GM12878 (cell line): Measurements from ENCODE around the gene TBC1D5. TPM values are rescaled to one million over a fixed set of nuclear protein-coding genes. Genes with fewer than 3 reads are reported as not detected.

Experiments
- ATAC-seq: fragments of 200-7000 bp; cut with Tn5 transposase; 3 replicates; pipeline ENCODE4 v1.9.1; 2020; ENCODE audit warnings: mild to moderate bottlenecking, moderate library complexity
- BruUV-seq: library from RNA; stranded (reverse); fragments of 400-500 nt; replicated peaks from 2 replicates; lab custom pipeline; 2021; lab: Mats Ljungman, UMichigan
- CTCF ChIA-PET: fragments of 300-600 bp; sonication (Branson Sonifier 250); formaldehyde crosslinking; extraction: SDS; loops from one replicate; lab custom pipeline; 2021; ENCODE audit warnings: inconsistent platforms; lab: Yijun Ruan, JAX
- POLR2A ChIA-PET: fragments of 350-600 bp; formaldehyde crosslinking; extraction: SDS; loops from one replicate; lab custom pipeline; 2021; ENCODE audit warnings: inconsistent platforms; lab: Charles Lee
- RAD21 ChIA-PET: fragments of 300-600 bp; sonication (Branson Sonifier 250); formaldehyde crosslinking; loops from one replicate; lab custom pipeline; 2023; ENCODE audit warnings: antibody characterized with exemption; ENCODE audit not compliant: unreplicated experiment; lab: Charles Lee
- SMC1A ChIA-PET: fragments of 300-600 bp; sonication (Branson Sonifier 250); formaldehyde crosslinking; loops from one replicate; lab custom pipeline; 2023; ENCODE audit not compliant: unreplicated experiment, uncharacterized antibody; lab: Charles Lee
- DNase-seq: peaks from one replicate; pipeline ENCODE4 v3.0.0-alpha.2; 2011; ENCODE audit warnings: low read depth, low spot score
- FAIRE-seq: peaks from 3 replicates; lab custom pipeline; 2011; peaks lifted over from hg19 to GRCh38; lab: Jason Lieb, UNC
- H2AFZ ChIP-seq: 2 replicates; pipeline ENCODE4 v1.6.0; 2011; ENCODE audit warnings: low read depth, low read length, control low read depth; ENCODE audit not compliant: control insufficient read depth
- H3K27ac ChIP-seq: 2 replicates; pipeline ENCODE4 v1.5.1; 2011; ENCODE audit warnings: control low read depth; ENCODE audit not compliant: control insufficient read depth, insufficient read depth
- H3K27me3 ChIP-seq, 2 experiments: replicated peaks in 1 of 2; 2 replicates each; pipeline versions ENCODE4 v1.6.0 to v1.6.1; 2011; ENCODE audit warnings: low read length in 1 of 2; ENCODE audit not compliant: control insufficient read depth in 2 of 2, insufficient read depth in 2 of 2
- H3K36me3 ChIP-seq, 2 experiments: 2 replicates each; pipeline ENCODE4 v1.5.1; 2011; ENCODE audit warnings: low read length in 1 of 2; ENCODE audit not compliant: control insufficient read depth in 2 of 2, insufficient read depth in 2 of 2
- H3K4me1 ChIP-seq: 2 replicates; pipeline ENCODE4 v1.6.1; 2011; ENCODE audit warnings: mild to moderate bottlenecking, low read length, moderate library complexity, mixed read lengths; ENCODE audit not compliant: control insufficient read depth, insufficient read depth
- H3K4me2 ChIP-seq: 2 replicates; pipeline ENCODE4 v1.6.0; 2011; ENCODE audit warnings: control low read depth; ENCODE audit not compliant: control insufficient read depth, insufficient read depth
- H3K4me3 ChIP-seq: fragments of 200-600 bp; sonication (generic); 2 replicates; pipeline ENCODE4 v1.5.1; 2016
- H3K79me2 ChIP-seq: 2 replicates; pipeline ENCODE4 v1.6.0; 2011; ENCODE audit warnings: low read length; ENCODE audit not compliant: control insufficient read depth, insufficient read depth
- H3K9ac ChIP-seq: 2 replicates; pipeline ENCODE4 v1.8.0; 2011; ENCODE audit warnings: low read length, control low read depth, mixed read lengths; ENCODE audit not compliant: control insufficient read depth, insufficient read depth
- H3K9me3 ChIP-seq: replicated peaks from 3 replicates; pipeline ENCODE4 v1.5.1; 2011; ENCODE audit warnings: mild to moderate bottlenecking, low read length; ENCODE audit not compliant: control insufficient read depth, insufficient read depth
- H4K20me1 ChIP-seq: 2 replicates; pipeline ENCODE4 v1.6.0; 2011; ENCODE audit not compliant: control insufficient read depth, insufficient read depth
- ATF3 ChIP-seq: IDR thresholded peaks from 2 replicates; pipeline ENCODE4 v1.6.1; 2011; ENCODE audit warnings: low read depth, mild to moderate bottlenecking, low read length, moderate library complexity, borderline replicate concordance; ENCODE audit errors: extremely low read depth
- BHLHE40 ChIP-seq, 2 experiments: fragments of 450-650 bp in 1 of 2; IDR thresholded peaks; 2 replicates each; pipeline ENCODE4 v1.6.1; 2011 to 2017; ENCODE audit warnings: low read depth in 2 of 2, borderline replicate concordance in 1 of 2, improper control_type of control experiment in 1 of 2, low read length in 1 of 2, mild to moderate bottlenecking in 1 of 2
- CBFB ChIP-seq: IDR thresholded peaks from 2 replicates; pipeline ENCODE4 v1.6.1; 2016; ENCODE audit warnings: antibody characterized with exemption, low read depth
- CBX3 ChIP-seq: fragments of 200-600 bp; sonication (generic); IDR thresholded peaks from 2 replicates; pipeline ENCODE4 v1.6.1; 2016; ENCODE audit warnings: low read depth, borderline replicate concordance
- CBX5 ChIP-seq: sonication (generic); IDR thresholded peaks from 2 replicates; pipeline ENCODE4 v1.6.1; 2016; ENCODE audit warnings: low read depth, moderate library complexity, mild to moderate bottlenecking, inconsistent platforms
- CUX1 ChIP-seq: IDR thresholded peaks from 2 replicates; pipeline ENCODE4 v1.6.1; 2012; ENCODE audit warnings: improper control_type of control experiment, low read depth, low read length; ENCODE audit not compliant: insufficient replicate concordance
- ESRRA ChIP-seq: IDR thresholded peaks from 2 replicates; pipeline ENCODE4 v1.6.1; 2012; ENCODE audit warnings: mild to moderate bottlenecking, low read length, improper control_type of control experiment
- GATAD2B ChIP-seq: fragments of 450-650 bp; conservative IDR thresholded peaks from 2 replicates; pipeline ENCODE4 v1.6.1; 2017; ENCODE audit warnings: low read depth, mild to moderate bottlenecking, moderate library complexity
- HDAC6 ChIP-seq: fragments of 200-600 bp; sonication (generic); IDR thresholded peaks from one replicate; pipeline ENCODE4 v1.8.0; 2017; ENCODE audit warnings: antibody characterized with exemption; ENCODE audit not compliant: unreplicated experiment
- JUND ChIP-seq: IDR thresholded peaks from 2 replicates; pipeline ENCODE4 v1.6.1; 2012; ENCODE audit warnings: low read depth, mild to moderate bottlenecking, low read length, improper control_type of control experiment, moderate library complexity
- LARP7 ChIP-seq: fragments of 450-650 bp; IDR thresholded peaks from 2 replicates; pipeline ENCODE4 v1.6.1; 2017; ENCODE audit warnings: mild to moderate bottlenecking
- NFXL1 ChIP-seq: fragments of 450-650 bp; IDR thresholded peaks from 2 replicates; pipeline ENCODE4 v1.6.1; 2017; ENCODE audit warnings: antibody characterized with exemption, mild to moderate bottlenecking, borderline replicate concordance
- RAD51 ChIP-seq: fragments of 450-650 bp; IDR thresholded peaks from 2 replicates; pipeline ENCODE4 v1.6.1; 2016; ENCODE audit warnings: moderate library complexity, mild to moderate bottlenecking, inconsistent platforms
- RELA ChIP-seq: fragments of 450-650 bp; IDR thresholded peaks from 2 replicates; pipeline ENCODE4 v1.8.0; 2014; ENCODE audit warnings: borderline replicate concordance; ENCODE audit not compliant: partially characterized antibody
- RELB ChIP-seq: fragments of 450-650 bp; IDR thresholded peaks from 2 replicates; pipeline ENCODE4 v1.6.1; 2017; ENCODE audit warnings: low read depth, mild to moderate bottlenecking, moderate library complexity
- SPI1 ChIP-seq: IDR thresholded peaks from 2 replicates; pipeline ENCODE4 v1.6.1; 2011; ENCODE audit warnings: low read depth, mild to moderate bottlenecking, low read length, moderate library complexity, borderline replicate concordance; ENCODE audit not compliant: insufficient read depth
- TCF12 ChIP-seq: IDR thresholded peaks from 2 replicates; pipeline ENCODE4 v1.6.1; 2011; ENCODE audit warnings: low read depth, mild to moderate bottlenecking, low read length
- WGBS: methylation state at CpG from one replicate; pipeline ENCODE4 v1.1.6; 2016; ENCODE audit warnings: low lambda C conversion rate; ENCODE audit not compliant: insufficient replicate concordance, insufficient coverage; ENCODE audit errors: missing lambda C conversion rate; 5-methylcytosine and 5-hydroxymethylcytosine counted together
- in situ Hi-C: fragments of 300-500 bp; cut with MboI; formaldehyde crosslinking; loops from 9 replicates; pipeline ENCODE4 v1.14.3; 2018; ENCODE audit warnings: mixed read lengths
- intact Hi-C: fragments of 100-400 bp; cut with micrococcal nuclease; formaldehyde crosslinking; loops from one replicate; pipeline ENCODE4 v1.14.2; 2022; ENCODE audit not compliant: unreplicated experiment
- polyA plus RNA-seq, 11 experiments: library from polyadenylated mRNA; depleted of rRNA in 4 of 11; unstranded in 6 of 11; stranded (reverse) in 5 of 11; fragments of >200 nt; fragmentation: Nextera tagmentation in 4 of 11; fragmentation: Illumina TruSeq in 1 of 11; extraction: Ambion mirVana in 4 of 11; extraction: Trizol in 1 of 11; gene quantifications; 1 replicate in 1 of 11; 2 replicates in 10 of 11; pipeline versions ENCODE4 v1.2.1 to v1.2.3, GENCODE V29; 2011 to 2016; ENCODE audit warnings: inconsistent platforms in 2 of 11, missing spikeins in 2 of 11, low read depth in 1 of 11
- total RNA-seq, 4 experiments: library from RNA; depleted of rRNA in 3 of 4; stranded (reverse); fragments of >200 nt in 3 of 4; fragmentation: Illumina TruSeq in 1 of 4; extraction: Trizol in 1 of 4; gene quantifications; 2 replicates each; pipeline versions ENCODE4 v1.2.1 to v1.2.3, GENCODE V29; 2013 to 2021

Gene TBC1D5
- total and polyA plus RNA-seq, 10 of the 15 experiments (the other 5 are each of a cell fraction or from before 2014, with no cell fraction given), result 5.5 to 61.0 (median 43.8) TPM

- FAIRE-seq (no peak), DNase-seq (no peak), ATAC-seq (no peak)
- Histone ChIP-seq H3K4me1 (peaks cover 8% of the 10 kb centered on the region; the same call in 1 of the 2 replicates), H4K20me1 (no peaks in the 10 kb centered on the region), H3K79me2 (no peaks in the 10 kb centered on the region), H2AFZ (no peak overlapping the region), H3K9ac (no peak overlapping the region), H3K36me3 (peaks cover 0 to 1% of the 10 kb centered on the region in 2 experiments; a peak in 2 of 4 replicates), H3K4me3 (no peak overlapping the region), H3K27ac (no peak overlapping the region), H3K27me3 (no peaks in the 10 kb centered on the region), H3K9me3 (no peaks in the 10 kb centered on the region), H3K4me2 (no peak overlapping the region)
- in situ Hi-C loops, result no loop called here
- ChIA-PET RAD21 (interaction anchor here (1.1 to 1.3 kb wide), 2 partner anchors 57 to 575 kb away, joined by 3 read pairs; no protein-coding TSS in a partner anchor), SMC1A (interaction anchor here (0.8 to 1.9 kb wide), 4 partner anchors 11 to 57 kb away, joined by 3 to 10 read pairs (median 4); no protein-coding TSS in a partner anchor), CTCF (interaction anchor here (0.8 to 2.4 kb wide), 2 partner anchors 21 to 56 kb away, joined by 3 to 13 read pairs; no protein-coding TSS in a partner anchor), POLR2A (no interaction called here)
- BruUV-seq, result no TSS peak
- 100% methylated on average over 2 of the region's 2 CpGs for WGBS
- intact Hi-C loops, result no loop called here
- TF ChIP-seq TCF12, result no peak
- TF ChIP-seq RELB, result no peak
- TF ChIP-seq SPI1, result no peak
- TF ChIP-seq BHLHE40 (IDR thresholded peaks at IDR 0.05; ENCODE audit: borderline replicate concordance in 1 of 2, low read depth in 2 of 2, low read length in 1 of 2), result no peak
- no peak for TF ChIP-seq JUND
- no peak for TF ChIP-seq CBX3
- TF ChIP-seq RAD51, result no peak
- no peak for TF ChIP-seq CUX1
- TF ChIP-seq HDAC6, result no peak
- TF ChIP-seq CBX5, result no peak
- TF ChIP-seq ATF3, result no peak
- TF ChIP-seq NFXL1, result no peak
- no peak for TF ChIP-seq RELA
- TF ChIP-seq ESRRA, result no peak
- TF ChIP-seq CBFB, result no peak
- no peak for TF ChIP-seq LARP7
- TF ChIP-seq GATAD2B, result no peak
Measured at GRCh38 chr3:17175187-17175807, 567.1 kb downstream of the TBC1D5 start.
